Measurements from ENCODE around the gene LZTFL1. TPM values are rescaled to one million over a fixed set of nuclear protein-coding genes. Genes with fewer than 3 reads are reported as not detected.

The LZTFL1 gene
- total and polyA plus RNA-seq, 4 donors = 7.7 to 45.1 (median 22.3) TPM

DNA sequence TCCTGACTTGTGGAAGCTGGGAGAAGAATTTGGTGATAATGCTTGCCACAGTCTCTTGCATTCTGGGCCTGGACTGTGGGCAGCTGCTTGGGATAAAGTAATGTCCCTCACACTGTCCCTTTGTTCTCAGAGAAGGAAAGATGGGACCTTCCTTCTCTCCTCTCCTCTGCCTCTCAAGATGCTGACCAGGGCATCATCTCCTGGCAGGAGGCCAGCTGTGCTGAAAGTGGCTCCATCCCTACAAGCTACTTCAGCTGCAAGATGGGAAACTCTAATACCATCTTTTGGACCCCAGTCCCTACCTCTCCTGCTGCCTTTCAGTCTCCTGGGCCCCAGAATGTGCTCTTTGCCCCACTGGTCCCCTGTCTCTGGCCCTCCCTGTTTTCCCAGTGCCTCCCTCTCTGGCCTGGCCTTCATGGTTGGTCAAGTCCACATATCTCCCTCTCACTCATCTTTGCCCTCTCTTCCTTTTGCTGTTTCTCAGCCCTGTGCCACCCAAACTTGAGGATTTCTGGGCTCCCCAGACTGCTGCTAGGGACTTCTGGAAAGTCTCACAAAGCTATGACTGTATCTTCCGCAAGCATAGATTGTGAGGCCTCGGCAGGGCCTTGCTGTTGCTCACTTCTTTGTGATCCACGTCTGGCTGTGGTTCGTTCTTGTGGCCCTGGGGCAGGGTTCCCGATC is 38.5 kb downstream of the LZTFL1 start:
- TF ChIP-seq, protein P1, sequence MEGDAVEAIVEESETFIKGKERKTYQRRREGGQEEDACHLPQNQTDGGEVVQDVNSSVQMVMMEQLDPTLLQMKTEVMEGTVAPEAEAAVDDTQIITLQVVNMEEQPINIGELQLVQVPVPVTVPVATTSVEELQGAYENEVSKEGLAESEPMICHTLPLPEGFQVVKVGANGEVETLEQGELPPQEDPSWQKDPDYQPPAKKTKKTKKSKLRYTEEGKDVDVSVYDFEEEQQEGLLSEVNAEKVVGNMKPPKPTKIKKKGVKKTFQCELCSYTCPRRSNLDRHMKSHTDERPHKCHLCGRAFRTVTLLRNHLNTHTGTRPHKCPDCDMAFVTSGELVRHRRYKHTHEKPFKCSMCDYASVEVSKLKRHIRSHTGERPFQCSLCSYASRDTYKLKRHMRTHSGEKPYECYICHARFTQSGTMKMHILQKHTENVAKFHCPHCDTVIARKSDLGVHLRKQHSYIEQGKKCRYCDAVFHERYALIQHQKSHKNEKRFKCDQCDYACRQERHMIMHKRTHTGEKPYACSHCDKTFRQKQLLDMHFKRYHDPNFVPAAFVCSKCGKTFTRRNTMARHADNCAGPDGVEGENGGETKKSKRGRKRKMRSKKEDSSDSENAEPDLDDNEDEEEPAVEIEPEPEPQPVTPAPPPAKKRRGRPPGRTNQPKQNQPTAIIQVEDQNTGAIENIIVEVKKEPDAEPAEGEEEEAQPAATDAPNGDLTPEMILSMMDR (IDR thresholded peaks at IDR 0.05; ENCODE audit: control extremely low read depth, extremely low read depth) = no peak
- H3K4me1 ChIP-seq (ENCODE audit: control insufficient read depth in 5 of 5, insufficient read depth in 5 of 5, low read length in 5 of 5) = peaks cover 0 to 15% (median 0%) of the 10 kb centered on the region in 5 donors
- H3K36me3 ChIP-seq (ENCODE audit: control insufficient read depth in 4 of 4, insufficient read depth in 4 of 4, low read length in 4 of 4) = peaks cover 0 to 3% (median 0%) of the 10 kb centered on the region in 4 donors
- DNase-seq (no peak), ATAC-seq (ENCODE audit: insufficient read depth, low FRiP score) (no peak)
- no peak overlapping the region for H3K27ac ChIP-seq (ENCODE audit: low read depth in 1 of 2, low read length in 1 of 2)
- H3K4me3 ChIP-seq = no peak overlapping the region
- H3K9me3 ChIP-seq (ENCODE audit: control insufficient read depth in 4 of 4, insufficient read depth in 3 of 4, low read length in 3 of 4) = peaks cover 0 to 1% (median 0%) of the 10 kb centered on the region in 4 donors
- H3K27me3 ChIP-seq (ENCODE audit: control insufficient read depth in 3 of 3, insufficient read depth in 3 of 3, low read length in 2 of 3) = peaks cover 0 to 3% (median under 1%) of the 10 kb centered on the region in 3 donors
- no peak overlapping the region for H3K9ac ChIP-seq (ENCODE audit: insufficient read depth in 1 of 2, low read length in 2 of 2)
- WGBS, 2 donors = 92 to 97% methylated on average over 5 of the region's 5 CpGs

DNA sequence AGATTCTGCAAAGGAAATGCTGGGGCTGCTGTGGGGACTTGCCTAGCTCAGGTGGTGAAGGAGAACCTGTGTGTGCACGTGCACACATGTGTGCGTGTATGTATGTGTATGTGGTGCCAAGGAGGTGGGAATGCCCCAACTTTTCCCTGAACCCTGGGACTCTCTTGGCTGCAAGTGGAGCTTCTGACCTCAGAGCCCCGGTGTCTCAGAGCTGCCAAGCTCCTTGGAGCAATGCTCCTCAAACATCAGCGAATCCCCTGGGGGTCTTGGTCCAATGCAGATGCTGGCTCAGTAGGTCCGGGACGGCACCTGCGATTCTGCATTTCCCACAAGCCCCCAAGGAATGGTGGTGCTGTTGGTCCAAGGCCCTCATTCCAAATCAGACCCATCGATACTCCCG is 39.8 kb downstream of the LZTFL1 start:
- Histone ChIP-seq H3K9ac (ENCODE audit: insufficient read depth in 1 of 2, low read length in 2 of 2) (no peak overlapping the region), H3K27ac (ENCODE audit: low read depth in 1 of 2, low read length in 1 of 2) (no peak overlapping the region), H3K36me3 (ENCODE audit: control insufficient read depth in 4 of 4, insufficient read depth in 4 of 4, low read length in 4 of 4) (peaks cover 0 to 3% (median 0%) of the 10 kb centered on the region in 4 donors), H3K9me3 (ENCODE audit: control insufficient read depth in 4 of 4, insufficient read depth in 3 of 4, low read length in 3 of 4) (peaks cover 0 to 3% (median 0%) of the 10 kb centered on the region in 4 donors), H3K27me3 (ENCODE audit: control insufficient read depth in 3 of 3, insufficient read depth in 3 of 3, low read length in 2 of 3) (peaks cover 0 to 12% (median 11%) of the 10 kb centered on the region in 3 donors), H3K4me1 (ENCODE audit: control insufficient read depth in 5 of 5, insufficient read depth in 5 of 5, low read length in 5 of 5) (peaks cover 0 to 7% (median 0%) of the 10 kb centered on the region in 5 donors), H3K4me3 (no peak overlapping the region)
- no peak for DNase-seq
- ATAC-seq (ENCODE audit: insufficient read depth, low FRiP score) = no peak
- WGBS, 2 donors = 95 to 96% methylated on average over 9 of the region's 9 CpGs
- TF ChIP-seq, protein P1 (IDR thresholded peaks at IDR 0.05; ENCODE audit: control extremely low read depth, extremely low read depth) = no peak

GRCh38 chr3:45800611-45801010 is 41.3 kb downstream of the LZTFL1 start:
- ATAC-seq (ENCODE audit: insufficient read depth, low FRiP score) (no peak), DNase-seq (no peak)
- TF ChIP-seq, protein P1 (IDR thresholded peaks at IDR 0.05; ENCODE audit: control extremely low read depth, extremely low read depth) = no peak
- Histone ChIP-seq H3K9me3 (ENCODE audit: control insufficient read depth in 4 of 4, insufficient read depth in 3 of 4, low read length in 3 of 4) (peaks cover 0 to 3% (median 0%) of the 10 kb centered on the region in 4 donors), H3K27me3 (ENCODE audit: control insufficient read depth in 3 of 3, insufficient read depth in 3 of 3, low read length in 2 of 3) (peaks cover 0 to 24% (median 17%) of the 10 kb centered on the region in 3 donors), H3K27ac (ENCODE audit: low read depth in 1 of 2, low read length in 1 of 2) (no peak overlapping the region), H3K4me1 (ENCODE audit: control insufficient read depth in 5 of 5, insufficient read depth in 5 of 5, low read length in 5 of 5) (peaks cover 0 to 11% (median 0%) of the 10 kb centered on the region in 5 donors), H3K4me3 (no peak overlapping the region), H3K9ac (ENCODE audit: insufficient read depth in 1 of 2, low read length in 2 of 2) (no peak overlapping the region), H3K36me3 (ENCODE audit: control insufficient read depth in 4 of 4, insufficient read depth in 4 of 4, low read length in 4 of 4) (peaks cover 0 to 3% (median 0%) of the 10 kb centered on the region in 4 donors)
- WGBS, 2 donors = 74 to 86% methylated on average over 4 of the region's 4 CpGs

Measured in lung (tissue), 12 donors.